GM10248 (cell line): ENCODE results near the gene MAD1L1.

Experiments
- CTCF ChIA-PET: fragments of 300-600 bp; sonication (Branson Sonifier 250); formaldehyde crosslinking; extraction: SDS; loops from one replicate; lab custom pipeline; 2021; ENCODE audit warnings: antibody characterized with exemption; lab: Yijun Ruan, JAX
- POLR2A ChIA-PET: fragments of 350-650 bp; sonication (Branson Sonifier 250); formaldehyde crosslinking; extraction: SDS; loops from one replicate; lab custom pipeline; 2020; ENCODE audit warnings: antibody characterized with exemption; lab: Yijun Ruan, JAX
- DNase-seq: peaks from one replicate; pipeline ENCODE4 v3.0.0; 2012; ENCODE audit errors: extremely low spot score
- TF ChIP-seq, protein P1 (sequence below): IDR thresholded peaks from 2 replicates; pipeline ENCODE4 v1.5.1; 2012; ENCODE audit warnings: mild to moderate bottlenecking, low read depth; ENCODE audit errors: extremely low read depth, missing control alignments, control extremely low read depth

Gene MAD1L1

DNA sequence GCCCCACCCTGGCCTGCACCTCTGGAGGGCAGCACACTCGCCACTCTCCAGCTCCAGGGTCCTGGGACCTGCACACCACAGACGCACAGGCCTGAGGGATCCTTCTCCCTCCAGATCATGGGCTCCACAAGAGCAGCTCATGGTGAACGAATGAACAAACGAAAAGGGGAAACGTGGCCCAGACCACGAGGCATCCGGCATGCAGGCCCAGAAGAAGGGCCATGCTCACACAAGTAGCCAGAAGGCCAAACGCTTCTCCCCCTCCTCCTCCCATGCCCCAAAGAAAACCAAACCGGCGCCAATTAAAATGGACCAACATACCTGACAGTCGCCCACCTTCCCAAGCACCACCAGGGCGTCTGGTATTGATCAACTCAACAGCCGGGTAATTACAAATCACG is 30.4 kb downstream of the MAD1L1 start:
- DNase-seq = no peak
- TF ChIP-seq, protein P1, sequence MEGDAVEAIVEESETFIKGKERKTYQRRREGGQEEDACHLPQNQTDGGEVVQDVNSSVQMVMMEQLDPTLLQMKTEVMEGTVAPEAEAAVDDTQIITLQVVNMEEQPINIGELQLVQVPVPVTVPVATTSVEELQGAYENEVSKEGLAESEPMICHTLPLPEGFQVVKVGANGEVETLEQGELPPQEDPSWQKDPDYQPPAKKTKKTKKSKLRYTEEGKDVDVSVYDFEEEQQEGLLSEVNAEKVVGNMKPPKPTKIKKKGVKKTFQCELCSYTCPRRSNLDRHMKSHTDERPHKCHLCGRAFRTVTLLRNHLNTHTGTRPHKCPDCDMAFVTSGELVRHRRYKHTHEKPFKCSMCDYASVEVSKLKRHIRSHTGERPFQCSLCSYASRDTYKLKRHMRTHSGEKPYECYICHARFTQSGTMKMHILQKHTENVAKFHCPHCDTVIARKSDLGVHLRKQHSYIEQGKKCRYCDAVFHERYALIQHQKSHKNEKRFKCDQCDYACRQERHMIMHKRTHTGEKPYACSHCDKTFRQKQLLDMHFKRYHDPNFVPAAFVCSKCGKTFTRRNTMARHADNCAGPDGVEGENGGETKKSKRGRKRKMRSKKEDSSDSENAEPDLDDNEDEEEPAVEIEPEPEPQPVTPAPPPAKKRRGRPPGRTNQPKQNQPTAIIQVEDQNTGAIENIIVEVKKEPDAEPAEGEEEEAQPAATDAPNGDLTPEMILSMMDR = no peak
- ChIA-PET CTCF (interaction anchor here (1.0 to 2.4 kb wide), 4 partner anchors 11 to 59 kb away, joined by 3 to 5 read pairs (median 4); no protein-coding TSS in a partner anchor), POLR2A (no interaction called here)

DNA sequence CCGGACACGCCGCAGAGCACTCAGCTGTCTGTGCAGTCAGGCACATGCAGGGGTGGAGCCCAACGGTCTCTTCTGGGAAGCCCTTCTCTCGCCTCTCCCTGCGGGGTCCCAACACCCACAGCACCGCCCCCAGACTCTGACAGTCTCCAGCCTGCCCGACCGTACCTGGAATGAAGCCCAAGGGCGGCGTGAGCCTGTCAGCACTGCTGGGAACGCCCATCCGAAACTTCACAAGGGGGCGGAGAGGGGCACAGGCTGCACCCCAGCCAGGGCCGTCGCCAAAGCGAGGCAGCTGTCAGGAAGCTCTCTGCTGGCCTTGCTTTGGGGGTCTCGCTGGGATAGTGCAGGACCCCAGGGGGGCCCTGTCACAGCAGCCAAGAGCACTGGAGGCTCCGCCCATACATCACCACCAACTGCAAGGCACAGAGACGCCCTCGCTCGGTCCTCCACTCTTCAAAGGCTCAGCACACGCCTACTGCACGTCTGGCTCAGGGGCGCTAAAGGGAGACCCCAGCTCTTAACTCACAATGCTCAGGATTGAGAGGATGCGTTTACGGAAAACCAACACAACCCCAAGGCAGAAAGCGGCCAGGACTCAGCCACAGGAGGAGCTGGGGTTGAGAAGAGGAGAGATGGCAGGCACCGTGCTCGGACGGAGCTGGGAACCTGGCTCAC is 30.9 kb downstream of the MAD1L1 start:
- TF ChIP-seq, protein P1 = no peak
- ChIA-PET POLR2A (no interaction called here), CTCF (interaction anchor here (1.0 to 2.4 kb wide), 5 partner anchors 8 to 60 kb away, joined by 3 to 10 read pairs (median 5); no protein-coding TSS in a partner anchor)
- no peak for DNase-seq

DNA sequence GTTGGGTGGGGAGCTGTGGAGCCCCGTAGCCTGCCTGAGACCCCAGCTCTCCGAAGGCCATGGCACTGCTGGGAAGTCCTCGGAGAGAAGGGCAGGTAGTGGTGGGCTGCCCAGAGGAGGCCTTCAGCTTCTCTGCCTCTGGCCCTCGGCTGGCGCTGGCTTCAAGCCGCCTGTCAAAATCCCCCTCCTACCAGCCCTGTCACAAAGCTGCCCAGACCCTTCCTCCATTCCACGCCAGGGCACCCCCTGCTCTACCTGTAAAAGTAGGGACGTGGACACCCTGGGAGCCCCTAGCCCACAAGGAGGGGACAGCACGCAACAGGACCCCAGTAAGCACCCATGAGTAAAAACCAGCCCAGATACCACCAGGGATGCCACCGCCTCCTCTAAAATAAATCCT is 31.6 kb downstream of the MAD1L1 start:
- POLR2A ChIA-PET = interaction anchor here (0.6 kb wide), 1 partner anchor 1235 kb away, joined by 3 read pairs; no protein-coding TSS in a partner anchor
- CTCF ChIA-PET = interaction anchor here (1.8 to 2.4 kb wide), 3 partner anchors 8 to 15 kb away, joined by 5 to 10 read pairs (median 5); no protein-coding TSS in a partner anchor
- DNase-seq = no peak
- TF ChIP-seq, protein P1 = no peak

DNA sequence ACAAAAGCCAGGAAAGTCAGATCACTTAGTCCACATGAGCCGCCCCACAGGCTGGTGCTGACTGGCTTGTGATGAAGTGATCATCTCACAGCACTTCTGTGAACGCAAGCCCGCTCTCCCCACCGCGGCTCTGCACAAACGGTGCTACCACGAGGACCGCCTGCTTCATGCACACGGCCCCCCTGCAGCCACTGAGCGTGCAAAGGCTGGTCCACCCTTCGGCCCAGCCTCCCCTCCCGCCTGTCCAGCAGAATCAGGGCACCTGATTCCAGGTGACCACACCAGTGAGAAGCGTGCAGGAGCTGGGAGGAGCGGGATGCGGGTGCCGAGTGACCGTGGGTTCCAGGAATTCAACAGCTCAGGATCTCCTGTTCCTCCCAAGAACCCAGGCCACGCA is 32.2 kb downstream of the MAD1L1 start:
- TF ChIP-seq, protein P1 = no peak
- CTCF ChIA-PET = interaction anchor here (1.8 to 2.4 kb wide), 3 partner anchors 9 to 14 kb away, joined by 5 to 10 read pairs (median 5); no protein-coding TSS in a partner anchor
- POLR2A ChIA-PET = interaction anchor here (0.6 kb wide), 1 partner anchor 1234 kb away, joined by 3 read pairs; no protein-coding TSS in a partner anchor
- no peak for DNase-seq

DNA sequence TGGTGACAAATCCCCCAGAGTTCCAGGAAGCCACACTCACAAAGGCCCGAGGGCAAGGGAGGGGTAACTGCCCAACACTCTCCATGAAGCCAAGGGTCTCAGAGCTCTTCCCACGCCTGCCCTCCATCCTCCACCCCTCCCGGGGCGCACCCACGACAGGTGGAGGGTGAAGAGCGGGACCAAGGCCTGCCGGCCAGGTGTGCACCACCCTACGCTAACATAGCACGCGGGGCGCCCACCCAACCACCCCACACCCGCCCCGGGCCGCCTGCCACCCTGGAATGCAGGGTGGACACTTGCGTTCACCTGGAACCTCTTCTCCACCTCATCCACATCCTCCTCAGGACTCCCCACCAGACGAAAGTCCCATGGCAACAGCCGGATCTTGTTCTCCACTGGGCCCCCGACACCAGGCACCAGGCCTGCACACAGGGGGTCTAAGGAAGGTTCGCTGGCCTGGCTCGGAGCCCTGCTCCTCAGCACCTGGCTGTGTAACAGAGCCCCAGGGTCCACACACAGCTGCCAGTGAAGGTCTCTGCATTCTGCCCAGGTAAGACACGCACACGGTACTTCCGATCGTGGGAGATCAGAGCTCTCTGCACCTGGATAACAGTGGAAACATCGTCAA is 32.7 kb downstream of the MAD1L1 start:
- ChIA-PET CTCF (interaction anchor here (1.2 to 1.8 kb wide), 2 partner anchors 9 to 148 kb away, joined by 4 to 10 read pairs; no protein-coding TSS in a partner anchor), POLR2A (no interaction called here)
- TF ChIP-seq, protein P1 = no peak
- no peak for DNase-seq

DNA sequence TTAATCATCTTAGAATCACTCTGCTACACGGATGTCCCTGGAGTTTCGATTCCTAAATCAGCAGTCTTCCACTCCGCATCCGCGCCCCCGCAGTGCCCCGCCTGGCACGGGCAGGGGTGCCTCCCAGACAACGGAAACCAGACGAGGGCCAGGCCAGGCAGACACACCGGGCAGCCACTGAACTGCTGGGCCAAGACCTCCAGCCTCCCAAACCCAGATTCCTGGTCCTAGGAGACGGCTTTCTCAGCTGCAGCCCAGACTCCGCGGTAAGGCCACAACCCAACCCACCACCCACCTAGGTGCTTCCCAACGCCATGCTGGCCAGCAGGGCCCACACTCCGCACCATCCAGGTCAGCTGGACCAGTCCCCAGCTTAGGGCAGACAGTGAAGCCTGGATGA is 33.2 kb downstream of the MAD1L1 start:
- TF ChIP-seq, protein P1 = no peak
- DNase-seq = no peak
- ChIA-PET CTCF (interaction anchor here (1.2 kb wide), 1 partner anchor 148 kb away, joined by 4 read pairs; no protein-coding TSS in a partner anchor), POLR2A (no interaction called here)
